ENCODE data around the gene TCIRG1. TPM values are rescaled to one million over a fixed set of nuclear protein-coding genes. Genes with fewer than 3 reads are reported as not detected.

TCIRG1 gene
- total and polyA plus RNA-seq, 2 experiments from 2014 or later = 19.4 to 55.8 TPM

DNA sequence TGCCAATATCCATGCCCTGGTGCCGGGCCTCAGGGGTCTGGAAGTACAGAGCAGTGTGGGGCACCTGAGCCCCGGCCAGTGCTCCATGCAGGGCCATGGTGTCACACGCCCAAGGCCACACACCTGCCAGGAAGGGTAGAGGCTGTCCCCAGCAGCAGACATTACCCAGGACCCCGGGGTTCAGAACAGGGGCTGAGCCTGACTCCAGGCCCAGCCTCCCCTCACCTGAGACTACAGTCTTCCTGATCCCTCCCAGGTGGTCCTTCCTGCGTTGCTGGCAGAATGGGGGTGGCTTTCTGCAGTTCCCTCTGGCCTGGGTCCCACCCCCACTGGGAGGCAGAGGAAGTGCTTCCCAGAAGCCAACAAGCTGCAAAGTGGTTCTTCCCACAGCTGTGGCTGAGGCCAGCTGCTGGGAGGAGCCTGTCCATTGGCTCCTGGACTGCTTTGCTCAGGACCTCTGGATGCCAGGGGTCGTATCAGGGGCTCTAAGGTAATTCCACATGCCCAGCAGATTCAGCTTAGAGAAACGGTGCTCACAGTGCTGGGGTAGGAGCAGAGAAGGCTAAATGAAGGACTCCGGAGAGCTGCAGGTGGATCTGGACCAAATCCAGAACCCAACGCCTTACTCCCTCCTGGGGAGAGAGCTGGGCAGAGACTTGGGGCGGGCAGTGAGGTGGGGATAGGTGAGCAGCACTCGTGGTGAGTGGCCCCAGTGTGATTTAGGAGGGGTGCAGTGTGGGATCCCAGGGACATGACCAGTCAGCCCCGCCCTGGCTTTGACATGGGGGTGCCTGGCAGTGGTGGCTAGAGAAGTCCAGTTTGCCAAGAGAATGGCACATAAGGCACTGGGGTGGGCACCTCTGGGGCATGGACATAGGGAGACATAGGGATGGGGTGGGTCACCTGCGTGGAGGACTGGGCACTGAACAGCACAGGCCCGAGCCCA lies 12.6 kb downstream of the TCIRG1 start:
- Histone ChIP-seq H3K9me3 (ENCODE audit: low read depth) (no peaks in the 10 kb centered on the region), H3K4me3 (no peak overlapping the region), H3K36me3 (peaks cover 7% of the 10 kb centered on the region), H3K4me1 (ENCODE audit: low read depth) (no peaks in the 10 kb centered on the region), H3K27me3 (no peaks in the 10 kb centered on the region), H3K27ac (peak overlapping the region; percentile 62)
- TF ChIP-seq, protein P1, sequence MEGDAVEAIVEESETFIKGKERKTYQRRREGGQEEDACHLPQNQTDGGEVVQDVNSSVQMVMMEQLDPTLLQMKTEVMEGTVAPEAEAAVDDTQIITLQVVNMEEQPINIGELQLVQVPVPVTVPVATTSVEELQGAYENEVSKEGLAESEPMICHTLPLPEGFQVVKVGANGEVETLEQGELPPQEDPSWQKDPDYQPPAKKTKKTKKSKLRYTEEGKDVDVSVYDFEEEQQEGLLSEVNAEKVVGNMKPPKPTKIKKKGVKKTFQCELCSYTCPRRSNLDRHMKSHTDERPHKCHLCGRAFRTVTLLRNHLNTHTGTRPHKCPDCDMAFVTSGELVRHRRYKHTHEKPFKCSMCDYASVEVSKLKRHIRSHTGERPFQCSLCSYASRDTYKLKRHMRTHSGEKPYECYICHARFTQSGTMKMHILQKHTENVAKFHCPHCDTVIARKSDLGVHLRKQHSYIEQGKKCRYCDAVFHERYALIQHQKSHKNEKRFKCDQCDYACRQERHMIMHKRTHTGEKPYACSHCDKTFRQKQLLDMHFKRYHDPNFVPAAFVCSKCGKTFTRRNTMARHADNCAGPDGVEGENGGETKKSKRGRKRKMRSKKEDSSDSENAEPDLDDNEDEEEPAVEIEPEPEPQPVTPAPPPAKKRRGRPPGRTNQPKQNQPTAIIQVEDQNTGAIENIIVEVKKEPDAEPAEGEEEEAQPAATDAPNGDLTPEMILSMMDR (IDR thresholded peaks at IDR 0.05; ENCODE audit: low read depth, low read length) = no peak
- no peak for DNase-seq (ENCODE audit: low read depth in 1 of 2, low spot score in 1 of 2)

DNA sequence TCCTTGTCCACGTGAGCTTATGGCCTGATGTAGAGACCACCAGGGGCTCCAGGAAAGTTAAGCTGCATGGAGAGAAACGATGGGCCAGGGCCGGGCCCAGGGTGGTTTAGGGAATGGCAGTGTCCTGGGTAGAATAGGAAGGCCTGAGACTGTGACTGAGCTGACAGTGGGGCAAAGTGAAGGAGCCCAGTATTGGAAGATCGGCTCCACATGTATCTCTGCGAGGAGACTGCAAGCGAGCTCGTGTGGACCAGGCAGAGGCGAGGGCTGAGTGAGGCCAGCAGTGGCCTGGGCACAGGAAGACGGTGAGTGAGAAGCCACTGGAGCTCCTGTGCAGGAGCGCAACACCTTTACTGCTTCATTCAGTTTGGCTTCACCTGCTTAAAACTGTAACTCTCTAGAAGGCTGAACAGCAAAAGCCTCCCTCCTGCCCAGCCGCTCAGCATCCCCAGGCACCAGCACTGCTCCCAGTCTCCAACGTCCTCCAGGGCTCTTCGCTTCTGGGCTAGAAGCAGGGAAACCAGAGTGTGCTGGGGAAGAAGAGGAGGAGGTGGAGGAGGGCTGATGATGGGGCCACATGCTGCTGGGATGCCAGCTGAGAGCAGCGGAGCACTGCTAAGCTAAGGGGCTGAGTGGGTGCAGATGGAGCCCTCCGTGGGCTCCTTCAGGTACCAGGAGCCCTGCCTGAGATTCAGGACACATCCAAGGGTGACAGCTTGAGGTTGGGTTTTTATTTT lies 13.5 kb downstream of the TCIRG1 start:
- no peak for DNase-seq (ENCODE audit: low read depth in 1 of 2, low spot score in 1 of 2)
- peak overlapping the region; percentile 25 for H3K27ac ChIP-seq
- no peaks in the 10 kb centered on the region for H3K4me1 ChIP-seq (ENCODE audit: low read depth)
- no peaks in the 10 kb centered on the region for H3K9me3 ChIP-seq (ENCODE audit: low read depth)
- H3K4me3 ChIP-seq = no peak overlapping the region
- H3K36me3 ChIP-seq = peaks cover 7% of the 10 kb centered on the region
- TF ChIP-seq, protein P1 (IDR thresholded peaks at IDR 0.05; ENCODE audit: low read depth, low read length) = no peak
- no peaks in the 10 kb centered on the region for H3K27me3 ChIP-seq

DNA sequence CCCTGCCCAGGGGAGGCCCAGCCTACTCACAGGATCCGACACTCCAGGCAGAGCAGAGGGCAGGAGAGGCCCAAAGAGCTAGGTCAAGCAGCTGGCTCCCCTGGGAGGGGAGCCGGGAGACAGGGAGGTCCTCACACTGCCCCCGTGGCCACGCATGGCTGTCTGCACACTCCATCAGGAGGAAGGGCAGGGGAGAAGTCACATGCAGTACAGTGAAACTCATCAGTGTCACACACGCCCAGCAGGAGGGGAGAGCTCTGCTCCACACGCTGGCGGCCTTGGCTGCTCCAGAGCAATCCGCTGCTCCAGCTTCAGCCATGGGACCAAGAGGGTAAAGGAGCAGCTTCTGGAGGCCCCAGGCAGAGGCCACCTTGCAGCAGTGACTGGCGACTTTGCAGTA lies 14.3 kb downstream of the TCIRG1 start:
- peak overlapping the region; percentile 64 for H3K27ac ChIP-seq
- no peak for DNase-seq (ENCODE audit: low read depth in 1 of 2, low spot score in 1 of 2)

DNA sequence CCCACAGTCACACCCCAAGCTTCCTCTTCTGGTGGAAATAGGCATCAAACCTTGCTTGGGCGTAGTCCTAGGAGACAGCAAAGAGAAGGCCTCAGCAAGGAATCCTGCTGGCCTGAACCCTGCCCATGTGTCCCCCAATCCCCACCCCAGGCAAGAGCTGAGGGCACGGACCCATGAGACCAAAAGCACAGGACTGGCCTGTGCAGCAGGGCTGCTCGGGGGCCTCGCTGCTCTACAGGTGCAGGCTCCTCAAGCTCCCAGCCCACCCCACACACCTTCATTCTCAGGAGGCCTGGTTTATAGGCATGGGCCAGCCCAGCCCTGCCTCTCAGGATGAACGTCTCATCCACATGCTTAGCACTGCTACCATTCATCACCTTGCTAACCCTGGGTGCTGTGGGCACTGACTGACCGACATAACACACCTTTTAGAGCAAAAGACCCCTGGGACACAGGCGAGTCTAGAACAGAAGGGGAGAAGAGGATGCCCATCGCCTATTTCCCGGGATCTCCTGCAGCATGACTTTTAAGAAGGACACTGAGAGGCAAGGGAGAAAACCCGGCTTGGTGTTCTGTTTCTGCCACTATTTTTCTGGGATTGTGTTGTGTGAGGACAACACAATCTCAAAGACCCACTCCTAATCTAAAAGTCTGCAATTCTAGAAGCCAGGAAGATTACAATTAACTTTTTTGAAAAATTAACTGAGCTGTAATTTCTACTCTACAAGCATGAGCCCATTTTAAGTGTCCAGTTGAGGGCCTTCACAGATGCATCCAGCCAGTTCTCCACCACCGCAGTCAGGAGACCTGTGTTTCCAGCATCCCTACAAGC lies 15.4 kb downstream of the TCIRG1 start:
- no peaks in the 10 kb centered on the region for H3K27me3 ChIP-seq
- TF ChIP-seq, protein P1 (IDR thresholded peaks at IDR 0.05; ENCODE audit: low read depth, low read length) = no peak
- no peak overlapping the region for H3K4me3 ChIP-seq
- no peak for DNase-seq (ENCODE audit: low read depth in 1 of 2, low spot score in 1 of 2)
- no peaks in the 10 kb centered on the region for H3K9me3 ChIP-seq (ENCODE audit: low read depth)
- peaks cover 17% of the 10 kb centered on the region for H3K36me3 ChIP-seq
- no peak overlapping the region for H3K27ac ChIP-seq
- no peaks in the 10 kb centered on the region for H3K4me1 ChIP-seq (ENCODE audit: low read depth)

More for the DNA sequence above, 14.3 kb downstream of the TCIRG1 start:
- TF ChIP-seq, protein P1 (IDR thresholded peaks at IDR 0.05; ENCODE audit: low read depth, low read length) = no peak
- Histone ChIP-seq H3K4me3 (no peak overlapping the region), H3K9me3 (ENCODE audit: low read depth) (no peaks in the 10 kb centered on the region), H3K27me3 (no peaks in the 10 kb centered on the region), H3K36me3 (peaks cover 13% of the 10 kb centered on the region), H3K4me1 (ENCODE audit: low read depth) (no peaks in the 10 kb centered on the region)
